A673 (cell line): ENCODE results near the gene ME3.

Experiments used
- CTCF ChIP-seq: fragments of 300-800, 200-600 bp; sonication (generic); conservative IDR thresholded peaks from 2 replicates; pipeline ENCODE4 v1.5.1; 2017; ENCODE audit warnings: low read depth, mild to moderate bottlenecking, antibody characterized with exemption, low read length, moderate library complexity, mixed read lengths
- EZH2 ChIP-seq: fragments of 200-600 bp; sonication (generic); IDR thresholded peaks from 2 replicates; pipeline ENCODE4 v1.6.1; 2017; ENCODE audit warnings: borderline replicate concordance, low read depth, mild to moderate bottlenecking, mixed read lengths, antibody characterized with exemption, low read length; ENCODE audit not compliant: poor library complexity, severe bottlenecking

DNA sequence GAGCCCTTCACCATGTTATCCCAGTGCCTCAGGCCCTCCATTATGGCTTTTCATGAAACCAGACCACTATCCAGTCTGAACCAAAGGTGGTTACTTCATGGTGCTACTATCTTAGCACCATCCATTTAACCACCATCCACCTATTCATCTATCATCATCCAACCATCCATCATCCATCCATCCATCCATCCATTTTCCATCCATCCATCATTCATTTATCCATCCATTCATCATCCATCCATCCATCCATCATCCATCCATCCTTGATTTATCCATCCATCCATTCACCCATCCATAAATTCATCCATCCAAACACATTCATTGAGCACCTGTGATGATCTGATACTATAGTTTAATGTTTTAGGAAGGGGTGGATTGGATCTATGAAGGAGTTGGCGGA, 204.2 kb downstream of the ME3 start:
- TF ChIP-seq CTCF (no peak), EZH2 (no peak)
